Stimulated activated naive CD8-positive, alpha-beta T cell treated with anti-CD3 and anti-CD28 coated beads, Interleukin-15, Interleukin-2, amounts not matched to agents 100 ng/mL and 50 ng/mL, for 24 hours (primary cell): ENCODE data around the gene PRRC1.

ENCODE experiments used
- H3K27ac Mint-ChIP-seq: one replicate; pipeline ENCODE4 v1.8.0; 2021; ENCODE audit warnings: mild to moderate bottlenecking, mixed read lengths
- H3K27me3 Mint-ChIP-seq: one replicate; pipeline ENCODE4 v1.8.0; 2021; ENCODE audit warnings: mixed read lengths
- H3K36me3 Mint-ChIP-seq: one replicate; pipeline ENCODE4 v1.8.0; 2021; ENCODE audit warnings: low read depth, mixed read lengths
- H3K4me1 Mint-ChIP-seq: one replicate; pipeline ENCODE4 v1.8.0; 2021; ENCODE audit warnings: low read depth, mixed read lengths
- H3K4me3 Mint-ChIP-seq: one replicate; pipeline ENCODE4 v1.8.0; 2021; ENCODE audit warnings: mild to moderate bottlenecking, mixed read lengths
- H3K9me3 Mint-ChIP-seq: one replicate; pipeline ENCODE4 v1.8.0; 2021; ENCODE audit warnings: mixed read lengths

PRRC1 gene

GRCh38 chr5:127601601-127602000 is 84.2 kb downstream of the PRRC1 start:
- no peaks in the 10 kb centered on the region for H3K9me3 Mint-ChIP-seq
- H3K4me1 Mint-ChIP-seq: no peaks in the 10 kb centered on the region
- no peak overlapping the region for H3K27ac Mint-ChIP-seq
- no peak overlapping the region for H3K4me3 Mint-ChIP-seq
- H3K27me3 Mint-ChIP-seq: peaks cover 9% of the 10 kb centered on the region
- H3K36me3 Mint-ChIP-seq: no peaks in the 10 kb centered on the region

- no peaks in the 10 kb centered on the region for H3K9me3 Mint-ChIP-seq
- no peak overlapping the region for H3K4me3 Mint-ChIP-seq
- H3K27ac Mint-ChIP-seq: no peak overlapping the region
- H3K4me1 Mint-ChIP-seq: no peaks in the 10 kb centered on the region
- peaks cover 9% of the 10 kb centered on the region for H3K27me3 Mint-ChIP-seq
- H3K36me3 Mint-ChIP-seq: no peaks in the 10 kb centered on the region
These were observed 85.0 kb downstream of the PRRC1 start for GRCh38 chr5:127602481-127602880.

GRCh38 chr5:127602896-127603844 is 85.7 kb downstream of the PRRC1 start:
- Mint-ChIP-seq H3K27ac (no peak overlapping the region), H3K9me3 (no peaks in the 10 kb centered on the region), H3K27me3 (peaks cover 9% of the 10 kb centered on the region), H3K4me3 (no peak overlapping the region), H3K4me1 (no peaks in the 10 kb centered on the region), H3K36me3 (no peaks in the 10 kb centered on the region)
